Measurements from ENCODE around the gene OR4C3. TPM values are rescaled to one million over a fixed set of nuclear protein-coding genes. Genes with fewer than 3 reads are reported as not detected.

Gene OR4C3
- total RNA-seq, result not detected in 2 replicates

DNA sequence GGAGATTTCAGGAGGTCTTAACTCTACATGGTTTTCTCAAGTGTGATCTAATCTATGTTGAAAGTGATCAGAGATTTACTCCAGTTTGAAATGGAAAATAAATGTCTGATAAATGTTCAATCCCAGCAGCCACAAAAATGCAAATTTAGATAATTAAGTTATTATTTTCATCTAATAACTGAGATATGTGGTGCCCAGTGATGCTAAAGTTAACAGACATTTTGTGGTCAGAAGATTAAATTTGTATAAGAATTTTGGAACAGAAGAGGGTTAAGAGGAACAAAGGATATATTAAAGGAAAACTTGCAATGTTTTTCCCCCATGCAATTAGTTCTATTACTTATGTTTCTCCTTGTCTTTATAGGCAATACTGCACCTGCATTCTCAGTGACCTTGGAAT is at the start of gene OR4C3:
Gene OR4C3 (plus strand): TSS at position 301 of the 400 bp plus-strand sequence. CDS start 102 bp downstream, outside the sequence.

DNA sequence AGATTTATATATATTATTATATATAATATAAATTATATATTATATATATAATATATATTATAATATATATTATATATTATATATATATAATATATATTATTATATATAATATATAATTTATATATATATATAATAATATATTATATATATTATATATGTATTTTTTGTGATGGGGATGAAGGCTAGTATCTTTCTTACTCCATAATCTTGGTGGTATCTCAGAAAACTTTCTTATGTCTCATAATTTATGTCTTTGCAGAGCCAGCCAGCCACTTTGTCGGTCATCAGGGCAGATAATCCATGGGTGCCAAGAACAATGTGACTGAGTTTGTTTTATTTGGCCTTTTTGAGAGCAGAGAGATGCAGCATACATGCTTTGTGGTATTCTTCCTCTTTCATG is 18.8 kb upstream of the OR4C3 start, which contains the start of gene OR4S1:
Gene OR4S1 (plus strand): TSS at position 301 of the 400 bp plus-strand sequence. CDS start 0 bp downstream, at position 301.

DNA sequence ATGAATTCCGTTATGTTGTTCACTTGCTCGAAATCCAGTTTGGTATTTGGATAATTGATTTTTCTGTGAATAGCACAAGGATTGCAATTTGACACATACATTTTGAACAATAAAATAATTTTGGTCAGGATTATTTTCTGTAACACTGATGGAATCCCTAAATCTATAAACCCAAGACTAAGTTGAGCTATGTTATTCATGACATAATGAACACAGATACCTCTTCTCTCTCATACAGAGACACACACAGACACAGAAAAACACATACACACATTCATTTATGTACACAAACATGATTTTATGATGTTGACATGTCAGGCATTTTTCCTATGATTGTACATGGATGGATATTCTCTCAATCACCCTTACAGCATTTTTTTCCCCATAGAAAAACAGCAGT is 41.6 kb downstream of the OR4C3 start, which contains the start of gene OR4C5:
Gene OR4C5 (minus strand): TSS at position 101 of the 400 bp plus-strand sequence. CDS start 0 bp downstream, at position 101.

Other genes starting within 250 kb of the OR4C3 start
- gene OR4B1, start 108.1 kb upstream of the OR4C3 start, total RNA-seq, result not detected in 2 replicates
- gene OR4X2, start 79.8 kb upstream of the OR4C3 start, total RNA-seq, result not detected in 2 replicates
- not detected in 2 replicates for gene OR4X1, start 61.1 kb upstream of the OR4C3 start, total RNA-seq
- gene OR4S1, start 18.7 kb upstream of the OR4C3 start, total RNA-seq, result not detected in 2 replicates
- gene OR4C5, start 41.5 kb downstream of the OR4C3 start, total RNA-seq, result not detected in 2 replicates
- gene OR4A47, start 163.9 kb downstream of the OR4C3 start, total RNA-seq, result not detected in 2 replicates

All from mammary microvascular endothelial cell (primary cell).